H1 (cell line): Measurements from ENCODE around the gene PDCD10. TPM values are rescaled to one million over a fixed set of nuclear protein-coding genes. Genes with fewer than 3 reads are reported as not detected.

Experiments
- CTCF ChIA-PET: fragments of 300-600 bp; sonication (Branson Sonifier 250); formaldehyde crosslinking; loops from one replicate; lab custom pipeline; 2021; ENCODE audit not compliant: partially characterized antibody; lab: Charles Lee
- POLR2A ChIA-PET: fragments of 300-600 bp; sonication (Branson Sonifier 250); formaldehyde crosslinking; loops from one replicate; lab custom pipeline; 2021; ENCODE audit warnings: inconsistent platforms; ENCODE audit not compliant: partially characterized antibody; lab: Charles Lee
- DNase-seq, 2 experiments: peaks; one replicate each; pipeline versions ENCODE4 v3.0.0 to v3.0.0-alpha.2; 2010 to 2022; ENCODE audit warnings: low spot score in 2 of 2, low read depth in 1 of 2, mixed read lengths in 1 of 2
- FAIRE-seq: peaks from 2 replicates; lab custom pipeline; 2011; peaks lifted over from hg19 to GRCh38; lab: Jason Lieb, UNC
- H2AFZ ChIP-seq: 2 replicates; pipeline ENCODE4 v1.8.1; 2012; ENCODE audit warnings: low read length, inconsistent platforms
- H2AK5ac ChIP-seq: 2 replicates; pipeline ENCODE4 v1.6.1; 2013; ENCODE audit warnings: low read depth, low read length
- H2BK120ac ChIP-seq: replicated peaks from 2 replicates; pipeline ENCODE3; 2013; ENCODE audit warnings: low read depth, low read length, inconsistent platforms
- H2BK12ac ChIP-seq: 2 replicates; pipeline ENCODE4 v1.6.1; 2013; ENCODE audit warnings: low read depth, low read length
- H2BK15ac ChIP-seq: 2 replicates; pipeline ENCODE4 v1.6.1; 2013; ENCODE audit warnings: low read length
- H2BK20ac ChIP-seq: 2 replicates; pipeline ENCODE4 v1.6.1; 2013; ENCODE audit warnings: low read length
- H2BK5ac ChIP-seq: 2 replicates; pipeline ENCODE4 v1.6.1; 2013; ENCODE audit warnings: low read depth, low read length
- H3K14ac ChIP-seq: 2 replicates; pipeline ENCODE4 v1.6.1; 2013; ENCODE audit warnings: inconsistent platforms; ENCODE audit not compliant: insufficient read length
- H3K18ac ChIP-seq: 2 replicates; pipeline ENCODE4 v1.6.1; 2013; ENCODE audit warnings: low read length; ENCODE audit errors: extremely low read depth
- H3K23ac ChIP-seq: 2 replicates; pipeline ENCODE4 v1.6.1; 2013; ENCODE audit warnings: inconsistent platforms; ENCODE audit not compliant: insufficient read length
- H3K23me2 ChIP-seq: 2 replicates; pipeline ENCODE4 v1.6.1; 2013; ENCODE audit warnings: low read depth, low read length
- H3K27ac ChIP-seq: 2 replicates; pipeline ENCODE4 v1.6.1; 2011; ENCODE audit warnings: low read depth, low read length, inconsistent platforms
- H3K27me3 ChIP-seq, 4 experiments: replicated peaks in 1 of 4; 1 replicate in 1 of 4; 2 replicates in 3 of 4; pipeline versions ENCODE4 v1.6.1 to v1.8.1; 2011 to 2013; ENCODE audit warnings: low read length in 3 of 4, mild to moderate bottlenecking in 3 of 4, inconsistent platforms in 2 of 4, mixed read lengths in 2 of 4, moderate library complexity in 1 of 4; ENCODE audit not compliant: control insufficient read depth in 3 of 4, insufficient read depth in 3 of 4; ENCODE audit errors: extremely low read depth in 1 of 4
- H3K36me3 ChIP-seq, 4 experiments: 2 replicates each; pipeline versions ENCODE4 v1.6.1 to v1.8.1; 2011 to 2013; ENCODE audit warnings: mild to moderate bottlenecking in 4 of 4, low read length in 3 of 4, moderate library complexity in 2 of 4, control low read depth in 1 of 4, inconsistent platforms in 1 of 4; ENCODE audit not compliant: insufficient read depth in 4 of 4, control insufficient read depth in 2 of 4
- H3K4ac ChIP-seq: replicated peaks from 2 replicates; pipeline ENCODE3; 2013; ENCODE audit warnings: low read length, low read depth, mixed read lengths, inconsistent platforms; ENCODE audit not compliant: insufficient read length
- H3K4me1 ChIP-seq, 4 experiments: replicated peaks in 1 of 4; 1 replicate in 1 of 4; 2 replicates in 3 of 4; pipeline versions ENCODE4 v1.6.1 to v1.8.1; 2011 to 2013; ENCODE audit warnings: low read length in 3 of 4, inconsistent platforms in 2 of 4, mixed read lengths in 1 of 4; ENCODE audit not compliant: insufficient read depth in 4 of 4, control insufficient read depth in 3 of 4
- H3K4me2 ChIP-seq, 2 experiments: 2 replicates each; pipeline versions ENCODE4 v1.6.1 to v1.8.1; 2011 to 2013; ENCODE audit warnings: low read depth in 2 of 2, low read length in 2 of 2, control low read depth in 1 of 2, inconsistent platforms in 1 of 2, mild to moderate bottlenecking in 1 of 2; ENCODE audit not compliant: insufficient read depth in 1 of 2
- H3K4me3 ChIP-seq, 4 experiments: fragments of 200-600, 300-600 bp in 1 of 4; sonication (generic), shearing (Covaris generic), sonication (Bioruptor Twin) in 1 of 4; 2 replicates each; pipeline versions ENCODE4 v1.5.1 to v1.8.1; 2011 to 2016; ENCODE audit warnings: low read length in 4 of 4, low read depth in 3 of 4, control low read depth in 2 of 4, inconsistent platforms in 2 of 4, mild to moderate bottlenecking in 2 of 4, mixed read lengths in 1 of 4, moderate library complexity in 1 of 4; ENCODE audit not compliant: insufficient read depth in 2 of 4; ENCODE audit errors: extremely low read depth in 1 of 4
- H3K56ac ChIP-seq: replicated peaks from 2 replicates; pipeline ENCODE3; 2013; ENCODE audit warnings: low read depth, mild to moderate bottlenecking, mixed read lengths, low read length, inconsistent platforms; ENCODE audit not compliant: insufficient read length
- H3K79me1 ChIP-seq: 2 replicates; pipeline ENCODE4 v1.6.1; 2013; ENCODE audit warnings: low read depth, low read length, control low read depth
- H3K79me2 ChIP-seq, 2 experiments: 2 replicates each; pipeline versions ENCODE4 v1.6.1 to v1.8.1; 2012 to 2013; ENCODE audit warnings: low read length in 2 of 2, mild to moderate bottlenecking in 2 of 2, inconsistent platforms in 1 of 2; ENCODE audit not compliant: insufficient read depth in 2 of 2, control insufficient read depth in 1 of 2
- H3K9ac ChIP-seq, 4 experiments: replicated peaks in 1 of 4; 1 replicate in 1 of 4; 2 replicates in 3 of 4; pipeline versions ENCODE4 v1.6.1 to v1.8.1; 2011 to 2013; ENCODE audit warnings: low read depth in 3 of 4, low read length in 3 of 4, control low read depth in 2 of 4, mild to moderate bottlenecking in 2 of 4, moderate library complexity in 2 of 4, inconsistent platforms in 1 of 4; ENCODE audit errors: extremely low read depth in 1 of 4
- H3K9me3 ChIP-seq, 2 experiments: 2 replicates each; pipeline versions ENCODE4 v1.6.1 to v1.8.1; 2012 to 2013; ENCODE audit warnings: mild to moderate bottlenecking in 2 of 2, moderate library complexity in 2 of 2, control low read depth in 1 of 2, inconsistent platforms in 1 of 2, low read depth in 1 of 2, low read length in 1 of 2, mixed read lengths in 1 of 2; ENCODE audit not compliant: insufficient read depth in 2 of 2
- H4K20me1 ChIP-seq, 2 experiments: replicated peaks in 1 of 2; 2 replicates each; pipeline versions ENCODE3 to v1.8.1; 2011 to 2013; ENCODE audit warnings: inconsistent platforms in 2 of 2, low read length in 2 of 2, mild to moderate bottlenecking in 1 of 2; ENCODE audit not compliant: insufficient read depth in 2 of 2, control insufficient read depth in 1 of 2
- H4K5ac ChIP-seq: 2 replicates; pipeline ENCODE4 v1.6.1; 2013; ENCODE audit warnings: low read length, low read depth, mixed read lengths, inconsistent platforms; ENCODE audit not compliant: insufficient read length
- H4K8ac ChIP-seq: 2 replicates; pipeline ENCODE4 v1.8.0; 2013; ENCODE audit warnings: mild to moderate bottlenecking, moderate library complexity, low read length, inconsistent platforms; ENCODE audit not compliant: insufficient read depth; ENCODE audit errors: extremely low read depth
- H4K91ac ChIP-seq: replicated peaks from 2 replicates; pipeline ENCODE3; 2013; ENCODE audit warnings: low read length, mixed read lengths, inconsistent platforms; ENCODE audit not compliant: insufficient read length
- JUN ChIP-seq: IDR thresholded peaks from 2 replicates; pipeline ENCODE4 v1.6.1; 2011; ENCODE audit warnings: low read depth, mild to moderate bottlenecking, improper control_type of control experiment, low read length
- JUND ChIP-seq: IDR thresholded peaks from 2 replicates; pipeline ENCODE4 v1.6.1; 2011; ENCODE audit warnings: mild to moderate bottlenecking, improper control_type of control experiment, low read length
- POU5F1 ChIP-seq: IDR thresholded peaks from 2 replicates; pipeline ENCODE4 v1.6.1; 2011; ENCODE audit warnings: low read depth, mild to moderate bottlenecking, low read length, moderate library complexity
- SAP30 ChIP-seq: fragments of 300-600 bp; sonication (generic); IDR thresholded peaks from 2 replicates; pipeline ENCODE4 v1.7.1; 2012; ENCODE audit warnings: low read length, moderate library complexity, mild to moderate bottlenecking, inconsistent platforms; ENCODE audit not compliant: insufficient read depth, insufficient replicate concordance
- TBP ChIP-seq: IDR thresholded peaks from 2 replicates; pipeline ENCODE4 v1.6.1; 2011; ENCODE audit warnings: low read depth, low read length, improper control_type of control experiment
- WGBS, 2 experiments: shearing (Covaris generic) in 1 of 2; methylation state at CpG; one replicate each; pipeline versions ENCODE4 v1.1.6 to v1.1.7; 2013 to 2015; ENCODE audit warnings: low lambda C conversion rate in 2 of 2, mixed read lengths in 2 of 2, inconsistent platforms in 1 of 2, low coverage in 1 of 2, missing lambda C conversion rate in 1 of 2; ENCODE audit not compliant: insufficient replicate concordance in 2 of 2, insufficient coverage in 1 of 2, insufficient read length in 1 of 2; ENCODE audit errors: extremely low coverage in 1 of 2, missing lambda C conversion rate in 1 of 2; 5-methylcytosine and 5-hydroxymethylcytosine counted together
- polyA plus RNA-seq, 7 experiments: library from polyadenylated mRNA; depleted of rRNA in 3 of 7; stranded (reverse) in 5 of 7; unstranded in 2 of 7; fragments of >200 nt in 5 of 7; fragments of 200-250 nt in 2 of 7; gene quantifications; 1 replicate in 5 of 7; 2 replicates in 1 of 7; 4 replicates in 1 of 7; pipeline versions ENCODE4 v1.2.1 to v1.2.3, GENCODE V29; 2011 to 2013; ENCODE audit warnings: missing spikeins in 2 of 7, mixed read lengths in 2 of 7
- total RNA-seq: library from RNA; stranded (reverse); fragmentation: NEBNext Ultra II Directional; extraction: Animal tissue kit (Norgen Biotek cat#: 25700); gene quantifications from 2 replicates; pipeline ENCODE4 v1.2.1, GENCODE V29; 2021

Gene PDCD10
- total and polyA plus RNA-seq, 2 of the 8 experiments (the other 6 are each of a cell fraction or from before 2014, with no cell fraction given): 52.0 to 76.6 TPM

GRCh38 chr3:167718582-167718981 is 16.1 kb downstream of the PDCD10 start:
- Histone ChIP-seq H3K4me1 (peaks cover 0 to 4% (median 2%) of the 10 kb centered on the region in 4 experiments; a peak in 2 of 7 replicates), H2BK5ac (no peak overlapping the region), H4K91ac (no peak overlapping the region), H4K20me1 (peaks cover 0 to 5% of the 10 kb centered on the region in 2 experiments), H2BK12ac (no peak overlapping the region), H2BK15ac (no peak overlapping the region), H2AK5ac (no peak overlapping the region), H2AFZ (no peak overlapping the region), H3K4me3 (no peak overlapping the region), H3K27me3 (no peaks in the 10 kb centered on the region), H3K56ac (no peak overlapping the region), H3K9me3 (peaks cover 7 to 8% of the 10 kb centered on the region in 2 experiments; a peak in 1 of 4 replicates), H2BK20ac (no peak overlapping the region), H3K27ac (no peak overlapping the region), H3K18ac (no peak overlapping the region), H3K36me3 (peaks cover 2 to 50% (median 9%) of the 10 kb centered on the region in 4 experiments; a peak in 6 of 8 replicates), H3K23me2 (no peaks in the 10 kb centered on the region), H3K23ac (no peak overlapping the region), H3K79me1 (no peaks in the 10 kb centered on the region), H3K4ac (no peak overlapping the region), H4K8ac (no peak overlapping the region), H2BK120ac (no peak overlapping the region), H3K9ac (no peak overlapping the region), H4K5ac (no peak overlapping the region), H3K14ac (no peak overlapping the region), H3K79me2 (peaks cover 8 to 89% of the 10 kb centered on the region in 2 experiments; a peak in 3 of 4 replicates), H3K4me2 (no peak overlapping the region)
- POLR2A ChIA-PET: interaction anchor here (1.3 kb wide), 1 partner anchor 14 kb away, joined by 3 read pairs; no protein-coding TSS in a partner anchor
- no peak for FAIRE-seq
- CTCF ChIA-PET: no interaction called here
- 93% methylated on average over 1 of the region's 1 CpG; no CpG with 5 or more reads in 1 of the 2 experiments for WGBS, 2 experiments
- no peak for DNase-seq
- no peak for TF ChIP-seq SAP30
- TF ChIP-seq TBP: no peak
- no peak for TF ChIP-seq JUND
- TF ChIP-seq POU5F1: no peak
- TF ChIP-seq JUN: no peak
